K562 (cell line): ENCODE measurements around the gene EFS. TPM values are rescaled to one million over a fixed set of nuclear protein-coding genes. Genes with fewer than 3 reads are reported as not detected.

Source experiments
- ATF7 ChIP-seq: fragments of 450-650 bp; IDR thresholded peaks from 2 replicates; pipeline ENCODE4 v1.7.1; 2014; ENCODE audit warnings: mild to moderate bottlenecking, moderate library complexity
- CEBPG ChIP-seq, 3 experiments: fragments of 200-800 bp in 1 of 3; sonication (Bioruptor generic) in 1 of 3; sonication (generic) in 1 of 3; formaldehyde crosslinking in 1 of 3; IDR thresholded peaks in 2 of 3; conservative IDR thresholded peaks in 1 of 3; 2 replicates each; pipeline versions ENCODE4 v1.6.1 to v1.8.0; 2016 to 2022; ENCODE audit warnings: missing compliant biosample characterization in 2 of 3, missing genetic modification characterization in 2 of 3, mild to moderate bottlenecking in 1 of 3, missing genetic modification reagents in 1 of 3
- CLOCK ChIP-seq: fragments of 250-450 bp; sonication (Bioruptor Pico); IDR thresholded peaks from 2 replicates; pipeline ENCODE4 v1.4.0; 2020; ENCODE audit warnings: mild to moderate bottlenecking, moderate library complexity, borderline replicate concordance
- E2F6 ChIP-seq, 2 experiments: IDR thresholded peaks; 2 replicates each; pipeline ENCODE4 v1.6.1; 2011; ENCODE audit warnings: borderline replicate concordance in 1 of 2, control low read depth in 1 of 2, low read depth in 1 of 2, low read length in 1 of 2, mild to moderate bottlenecking in 1 of 2, mixed read lengths in 1 of 2, moderate library complexity in 1 of 2; ENCODE audit not compliant: insufficient read depth in 1 of 2, insufficient read length in 1 of 2, poor library complexity in 1 of 2, severe bottlenecking in 1 of 2; ENCODE audit errors: extremely low read depth in 1 of 2
- ESRRB ChIP-seq: fragments of 250-450 bp; sonication (Bioruptor Pico); IDR thresholded peaks from 2 replicates; pipeline ENCODE4 v1.5.0; 2020; ENCODE audit warnings: mild to moderate bottlenecking, moderate library complexity, borderline replicate concordance
- FOXP1 ChIP-seq: sonication (generic); formaldehyde crosslinking; IDR thresholded peaks from 2 replicates; pipeline ENCODE4 v1.8.0; 2022; ENCODE audit warnings: mild to moderate bottlenecking, missing genetic modification reagents
- HMGN3 ChIP-seq: IDR thresholded peaks from 2 replicates; pipeline ENCODE4 v1.6.1; 2011; ENCODE audit warnings: borderline replicate concordance, low read depth, mild to moderate bottlenecking, mixed read lengths, low read length; ENCODE audit not compliant: insufficient read length; ENCODE audit errors: extremely low read depth
- MNT ChIP-seq, 2 experiments: fragments of 450-650 bp; conservative IDR thresholded peaks; 2 replicates each; pipeline ENCODE4 v1.6.1; 2017; ENCODE audit warnings: mild to moderate bottlenecking in 2 of 2, moderate library complexity in 2 of 2
- MTA3 ChIP-seq: fragments of 450-650 bp; formaldehyde crosslinking; IDR thresholded peaks from 2 replicates; pipeline ENCODE4 v1.6.1; 2017; ENCODE audit warnings: mild to moderate bottlenecking, borderline replicate concordance
- RFX5 ChIP-seq: IDR thresholded peaks from 2 replicates; pipeline ENCODE4 v1.6.1; 2011; ENCODE audit warnings: low read depth, mild to moderate bottlenecking, improper control_type of control experiment, low read length
- TCFL5 ChIP-seq: fragments of 250-450 bp; sonication (Bioruptor Pico); conservative IDR thresholded peaks from 2 replicates; pipeline ENCODE4 v1.6.1; 2021; ENCODE audit warnings: mild to moderate bottlenecking, moderate library complexity, matching md5 sums
- ZC3H4 ChIP-seq: sonication (generic); formaldehyde crosslinking; IDR thresholded peaks from 2 replicates; pipeline ENCODE4 v1.9.0; 2021; ENCODE audit warnings: missing genetic modification reagents, borderline replicate concordance
- ZNF592 ChIP-seq: fragments of 450-650 bp; IDR thresholded peaks from 2 replicates; pipeline ENCODE4 v1.6.1; 2017; ENCODE audit warnings: antibody characterized with exemption, mild to moderate bottlenecking
- polyA plus RNA-seq, 8 experiments: library from polyadenylated mRNA; depleted of rRNA in 4 of 8; stranded (reverse) in 5 of 8; unstranded in 3 of 8; fragments of >200 nt; fragmentation: Nextera tagmentation in 2 of 8; fragmentation: Illumina TruSeq in 1 of 8; extraction: Ambion mirVana in 2 of 8; extraction: Trizol in 1 of 8; gene quantifications; 2 replicates each; pipeline versions ENCODE4 v1.2.1 to v1.2.3, GENCODE V29; 2011 to 2014; ENCODE audit warnings: inconsistent platforms in 1 of 8, missing spikeins in 1 of 8
- total RNA-seq, 7 experiments: library from RNA; depleted of rRNA in 6 of 7; stranded (reverse); fragments of >200 nt in 6 of 7; fragmentation: Illumina TruSeq in 2 of 7; extraction: Trizol in 2 of 7; gene quantifications; 2 replicates each; pipeline versions ENCODE4 v1.2.1 to v1.2.3, GENCODE V29; 2011 to 2021; ENCODE audit warnings: low replicate concordance in 1 of 7

Gene EFS
- total and polyA plus RNA-seq, 9 of the 15 experiments (the other 6 are each of a cell fraction or from before 2014, with no cell fraction given) = 0.01 to 0.03 TPM; not detected in 7

- 0 out of 2 replicates have a peak, but pooled peaks have one; percentile 70 for TF ChIP-seq ESRRB
- 0 out of 2 replicates have a peak, but pooled peaks have one; percentile 10 for TF ChIP-seq FOXP1 (CRISPR knock-in tag)
- peak; percentile 9; the same call in 1 of the 2 replicates for TF ChIP-seq CEBPG (CRISPR knock-in tag; IDR thresholded peaks at IDR 0.05)
- TF ChIP-seq CEBPG (tag; conservative IDR thresholded peaks at IDR 0.05 in 1 of 2, IDR thresholded peaks at IDR 0.05 in 1 of 2) = peak in 1 of 2 experiments; percentile 49; a peak in 2 of 4 replicates
- TF ChIP-seq RFX5 = peak; percentile 41; the same call in 1 of the 2 replicates
- peak; percentile 95 for TF ChIP-seq MTA3
- TF ChIP-seq ZNF592 = peak; percentile 87
- no peak for TF ChIP-seq ZC3H4 (CRISPR knock-in tag)
- TF ChIP-seq MNT (conservative IDR thresholded peaks at IDR 0.05) = peak; percentile 52 to 65
- TF ChIP-seq ATF7 = peak; percentile 95
- TF ChIP-seq TCFL5 (CRISPR knock-in tag) = no peak
- TF ChIP-seq CLOCK (CRISPR knock-in tag) = no peak
- TF ChIP-seq E2F6 (IDR thresholded peaks at IDR 0.05; ENCODE audit: borderline replicate concordance in 1 of 2, extremely low read depth in 1 of 2, insufficient read depth in 1 of 2, insufficient read length in 1 of 2, low read depth in 1 of 2, low read length in 1 of 2, poor library complexity in 1 of 2, severe bottlenecking in 1 of 2) = peak; percentile 52 to 66
- peak; percentile 7 for TF ChIP-seq HMGN3
These were observed 44.1 kb downstream of the EFS start, which contains the start of gene PABPN1 (continued) for GRCh38 chr14:23320584-23321571.
